Progenitor cell of endocrine pancreas (in vitro differentiated cells): ENCODE data around the gene UMOD. TPM values are rescaled to one million over a fixed set of nuclear protein-coding genes. Genes with fewer than 3 reads are reported as not detected.

Experiments used
- DNase-seq: peaks from one replicate; pipeline ENCODE4 v3.0.0; 2021; ENCODE audit warnings: low spot score; ENCODE audit not compliant: unreplicated experiment
- H3K27ac Mint-ChIP-seq: 2 replicates; pipeline ENCODE4 v1.8.0; 2021; ENCODE audit warnings: mild to moderate bottlenecking, moderate library complexity, mixed read lengths
- H3K27me3 Mint-ChIP-seq: 2 replicates; pipeline ENCODE4 v1.8.0; 2021; ENCODE audit warnings: mixed read lengths
- H3K36me3 Mint-ChIP-seq: 2 replicates; pipeline ENCODE4 v1.8.0; 2022; ENCODE audit warnings: mixed read lengths; ENCODE audit not compliant: insufficient read depth
- H3K4me1 Mint-ChIP-seq: 2 replicates; pipeline ENCODE4 v1.8.0; 2021; ENCODE audit warnings: low read depth, mixed read lengths
- H3K4me3 Mint-ChIP-seq: 2 replicates; pipeline ENCODE4 v1.8.0; 2021; ENCODE audit warnings: low read depth, mild to moderate bottlenecking, moderate library complexity, mixed read lengths
- H3K9me3 Mint-ChIP-seq: 2 replicates; pipeline ENCODE4 v1.8.0; 2021; ENCODE audit warnings: low read depth, mixed read lengths
- CTCF ChIP-seq: fragments of 200-600 bp; sonication (generic); IDR thresholded peaks from one replicate; pipeline ENCODE4 v1.5.0; 2021; ENCODE audit warnings: antibody characterized with exemption, mild to moderate bottlenecking; ENCODE audit not compliant: unreplicated experiment
- total RNA-seq: library from RNA; stranded (reverse); gene quantifications from 2 replicates; pipeline ENCODE4 v1.2.1, GENCODE V29; 2021

The UMOD gene
- total RNA-seq, 1 donor from 2014 or later = not detected

- TF ChIP-seq CTCF = no peak
- no peak overlapping the region for H3K27ac Mint-ChIP-seq
- no peaks in the 10 kb centered on the region for H3K36me3 Mint-ChIP-seq
- peaks cover 1% of the 10 kb centered on the region for H3K4me1 Mint-ChIP-seq
- DNase-seq = no peak
- H3K4me3 Mint-ChIP-seq = no peak overlapping the region
- H3K9me3 Mint-ChIP-seq = no peaks in the 10 kb centered on the region
- H3K27me3 Mint-ChIP-seq = peaks cover 28% of the 10 kb centered on the region
These were observed 54.1 kb downstream of the UMOD start for GRCh38 chr16:20298452-20298851.

- DNase-seq = no peak
- Mint-ChIP-seq H3K4me1 (peaks cover 14% of the 10 kb centered on the region), H3K36me3 (no peaks in the 10 kb centered on the region), H3K4me3 (no peak overlapping the region), H3K27ac (no peak overlapping the region), H3K9me3 (no peaks in the 10 kb centered on the region), H3K27me3 (peaks cover 13% of the 10 kb centered on the region)
- TF ChIP-seq CTCF = no peak
These were observed 61.0 kb downstream of the UMOD start for GRCh38 chr16:20291208-20292206.

GRCh38 chr16:20289571-20289970 is 62.9 kb downstream of the UMOD start:
- DNase-seq = no peak
- no peak for TF ChIP-seq CTCF
- Mint-ChIP-seq H3K27me3 (peaks cover 17% of the 10 kb centered on the region), H3K36me3 (no peaks in the 10 kb centered on the region), H3K27ac (no peak overlapping the region), H3K9me3 (no peaks in the 10 kb centered on the region), H3K4me3 (no peak overlapping the region), H3K4me1 (peaks cover 14% of the 10 kb centered on the region)

- H3K4me1 Mint-ChIP-seq = peaks cover 8% of the 10 kb centered on the region
- no peak overlapping the region for H3K27ac Mint-ChIP-seq
- peaks cover under 1% of the 10 kb centered on the region for H3K9me3 Mint-ChIP-seq
- DNase-seq = no peak
- H3K36me3 Mint-ChIP-seq = no peaks in the 10 kb centered on the region
- TF ChIP-seq CTCF = no peak
- H3K27me3 Mint-ChIP-seq = peaks cover 22% of the 10 kb centered on the region
- H3K4me3 Mint-ChIP-seq = no peak overlapping the region
These were observed 66.5 kb downstream of the UMOD start for GRCh38 chr16:20285993-20286499.

Other genes with a start within 250 kb of the UMOD start
- 13.4 and 17.8 TPM in 2 replicates for gene GP2, start 25.2 kb downstream of the UMOD start, total RNA-seq
- gene PDILT, start 52.0 kb upstream of the UMOD start, total RNA-seq = not detected in 2 replicates
- gene ACSM5, start 56.8 kb upstream of the UMOD start, total RNA-seq = not detected in 2 replicates
- gene ACSM2A, start 98.8 kb upstream of the UMOD start, total RNA-seq = not detected in 2 replicates
- not detected in 2 replicates for gene ACSM2B, start 223.7 kb upstream of the UMOD start, total RNA-seq